Spinal cord (tissue), 10 donors: ENCODE results near the gene HAAO. TPM values are rescaled to one million over a fixed set of nuclear protein-coding genes. Genes with fewer than 3 reads are reported as not detected.

Source experiments
- DNase-seq, 6 donors: peaks; one replicate each; pipeline versions ENCODE4 v3.0.0 to v3.0.0-alpha.2; 2013 to 2015; ENCODE audit warnings: low spot score in 6 of 6, low read depth in 4 of 6
- H3K27ac ChIP-seq: one replicate; pipeline ENCODE4 v1.5.1; 2013; ENCODE audit warnings: low read depth, low read length, control low read depth
- H3K27me3 ChIP-seq: one replicate; pipeline ENCODE4 v1.6.1; 2013; ENCODE audit warnings: low read length; ENCODE audit not compliant: control insufficient read depth, insufficient read depth
- H3K36me3 ChIP-seq: one replicate; pipeline ENCODE4 v1.6.1; 2013; ENCODE audit warnings: low read length; ENCODE audit not compliant: control insufficient read depth, insufficient read depth
- H3K4me1 ChIP-seq: one replicate; pipeline ENCODE4 v1.6.1; 2013; ENCODE audit warnings: low read length; ENCODE audit not compliant: control insufficient read depth, insufficient read depth
- H3K4me3 ChIP-seq: one replicate; pipeline ENCODE4 v1.5.1; 2013; ENCODE audit warnings: low read depth, low read length, control low read depth
- H3K9me3 ChIP-seq: one replicate; pipeline ENCODE4 v1.6.1; 2013; ENCODE audit warnings: low read length; ENCODE audit not compliant: control insufficient read depth, insufficient read depth
- WGBS: methylation state at CpG from one replicate; pipeline ENCODE4 v1.1.5; 2013; ENCODE audit warnings: missing lambda C conversion rate; ENCODE audit not compliant: insufficient coverage; 5-methylcytosine and 5-hydroxymethylcytosine counted together
- polyA plus RNA-seq, 2 donors: library from polyadenylated mRNA; unstranded; fragments of 120-200 nt; gene quantifications; one replicate each; pipeline ENCODE4 v1.2.1, GENCODE V29; 2013; ENCODE audit not compliant: insufficient read length in 2 of 2
- total RNA-seq, 2 donors: library from RNA; depleted of rRNA in 1 of 2; stranded (reverse); fragments of 120-200 nt in 1 of 2; fragments of >200 nt in 1 of 2; gene quantifications; one replicate each; pipeline versions ENCODE4 v1.2.3 to v1.2.4, GENCODE V29; 2013 to 2014
- donor health status: healthy.

Gene HAAO
- total and polyA plus RNA-seq, 4 donors = 3.7 to 12.7 (median 8.0) TPM

DNA sequence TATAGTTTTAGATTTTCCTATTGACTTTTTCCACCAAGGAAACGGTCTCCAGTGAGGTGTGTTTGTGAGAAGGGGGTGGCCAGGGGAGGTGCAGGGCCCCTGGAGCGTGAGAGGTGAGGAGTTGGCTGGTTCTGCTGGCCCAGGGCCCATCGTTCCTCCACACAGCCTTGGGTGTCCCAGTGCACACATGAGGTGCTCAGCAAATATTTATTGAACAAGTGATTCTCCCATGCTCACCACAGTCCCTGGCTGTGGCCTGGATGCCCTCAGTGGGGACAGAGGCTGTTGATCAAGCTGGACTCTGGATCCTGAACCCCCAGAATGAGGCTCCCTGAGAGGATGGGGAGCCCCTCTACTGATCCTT lies 5.0 kb downstream of the HAAO start:
- peaks cover 25% of the 10 kb centered on the region for H3K36me3 ChIP-seq
- no peak overlapping the region for H3K27ac ChIP-seq
- H3K4me3 ChIP-seq = no peak overlapping the region
- H3K9me3 ChIP-seq = no peaks in the 10 kb centered on the region
- whole genome bisulfite sequencing = 82% methylated on average over 2 of the region's 3 CpGs
- H3K27me3 ChIP-seq = peaks cover 15% of the 10 kb centered on the region
- DNase-seq = no peak
- H3K4me1 ChIP-seq = peaks cover 19% of the 10 kb centered on the region

DNA sequence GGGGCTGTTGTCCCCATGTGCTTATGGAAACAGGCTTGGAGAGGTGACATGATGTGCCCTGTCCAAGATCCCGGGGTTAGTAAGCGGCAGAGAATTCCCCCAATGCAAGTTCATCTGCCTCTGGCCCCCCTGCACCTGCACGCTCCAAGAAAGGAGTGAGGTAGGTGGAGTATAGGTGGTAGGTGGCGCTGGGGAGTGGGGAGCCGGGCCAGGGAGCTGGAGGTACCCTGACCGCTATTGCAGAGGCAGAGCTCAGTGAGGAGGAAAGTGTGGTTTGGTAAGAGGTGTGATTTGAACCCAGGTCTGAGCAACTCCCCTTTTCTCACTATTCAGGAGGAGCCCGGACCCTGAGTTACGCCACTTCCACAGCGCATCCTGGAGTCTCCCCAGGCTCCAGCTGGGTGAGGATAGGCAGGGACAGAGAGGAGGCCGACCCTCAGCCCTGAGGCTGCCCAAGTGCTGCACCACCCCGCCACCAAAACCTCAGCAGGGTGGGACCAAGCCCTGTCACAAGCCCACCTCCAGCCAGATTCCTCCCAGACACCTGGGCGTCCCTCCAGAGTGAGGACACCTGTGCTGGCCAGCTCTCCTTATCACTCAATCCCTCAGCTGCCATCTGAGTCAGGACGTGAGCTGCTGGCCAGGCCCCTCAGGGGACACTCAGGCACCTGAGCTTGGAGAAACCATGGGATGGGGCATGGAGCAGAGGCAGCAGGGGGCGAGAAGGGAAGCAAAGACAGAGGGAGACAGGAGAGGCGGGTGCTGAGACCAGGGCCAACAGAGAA lies 5.6 kb downstream of the HAAO start:
- no peak for DNase-seq
- peaks cover 13% of the 10 kb centered on the region for H3K4me1 ChIP-seq
- H3K9me3 ChIP-seq = no peaks in the 10 kb centered on the region
- WGBS = 89% methylated on average over 12 of the region's 15 CpGs
- H3K36me3 ChIP-seq = peaks cover 25% of the 10 kb centered on the region
- H3K4me3 ChIP-seq = no peak overlapping the region
- peaks cover 11% of the 10 kb centered on the region for H3K27me3 ChIP-seq
- H3K27ac ChIP-seq = no peak overlapping the region

DNA sequence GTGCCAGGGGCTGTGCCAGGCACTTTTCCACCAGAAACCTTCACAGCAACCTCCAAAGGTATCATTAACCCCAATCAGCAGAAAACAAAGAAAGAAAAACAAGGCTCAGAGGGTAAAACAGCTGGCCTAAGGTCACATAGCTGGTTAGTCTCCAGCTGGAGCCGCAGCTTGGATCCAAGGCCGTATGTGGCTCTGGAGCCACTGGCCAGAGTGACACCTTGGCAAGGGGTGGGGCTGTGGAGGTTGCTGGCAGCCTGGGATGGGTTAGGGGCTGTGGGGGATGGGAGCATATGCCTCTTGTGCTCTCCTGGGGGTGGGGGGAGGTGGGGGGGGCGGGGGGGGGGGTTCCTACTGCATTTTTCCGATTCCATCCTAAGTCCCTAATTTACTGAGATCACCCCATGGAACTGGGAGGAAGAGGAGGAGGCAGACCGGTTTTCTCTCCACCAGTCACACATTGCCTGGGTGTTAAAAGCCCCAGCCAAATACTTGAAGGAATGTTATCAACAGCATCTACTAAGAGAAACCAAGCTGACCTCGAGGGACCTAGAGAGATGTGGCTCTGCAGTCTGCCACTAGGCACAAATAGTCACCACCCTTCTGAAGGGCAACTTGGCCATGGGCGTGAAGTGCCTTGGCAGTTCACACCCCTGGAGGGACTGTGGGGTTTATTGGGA lies 8.0 kb downstream of the HAAO start:
- no peak overlapping the region for H3K27ac ChIP-seq
- H3K4me3 ChIP-seq = no peak overlapping the region
- peaks cover 25% of the 10 kb centered on the region for H3K36me3 ChIP-seq
- 100% methylated on average over 1 of the region's 7 CpGs for WGBS
- H3K27me3 ChIP-seq = no peaks in the 10 kb centered on the region
- no peak for DNase-seq
- H3K4me1 ChIP-seq = peaks cover 1% of the 10 kb centered on the region
- no peaks in the 10 kb centered on the region for H3K9me3 ChIP-seq

DNA sequence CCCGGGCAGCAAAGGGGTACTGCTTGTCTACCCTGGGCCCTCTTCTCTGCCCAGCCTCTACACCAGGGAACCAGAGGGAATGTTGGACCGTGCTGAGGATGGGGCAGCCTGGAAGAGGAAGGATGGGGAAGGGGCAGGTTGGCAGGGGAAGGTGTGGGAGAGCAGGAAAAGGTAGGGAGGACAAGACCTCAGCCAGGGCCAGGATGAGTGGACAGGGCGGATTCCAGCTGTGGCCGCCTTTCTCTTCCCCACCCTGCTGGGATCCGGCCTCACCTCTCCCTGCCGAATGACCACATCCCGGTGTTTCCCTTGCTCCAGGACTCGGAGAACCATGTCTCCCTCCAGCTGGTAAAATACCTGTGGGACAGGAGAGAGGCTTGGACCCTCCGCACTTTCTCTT lies 8.9 kb downstream of the HAAO start:
- WGBS = 100% methylated on average over 5 of the region's 9 CpGs
- Histone ChIP-seq H3K9me3 (no peaks in the 10 kb centered on the region), H3K4me3 (no peak overlapping the region), H3K36me3 (peaks cover 24% of the 10 kb centered on the region), H3K27me3 (no peaks in the 10 kb centered on the region), H3K4me1 (no peaks in the 10 kb centered on the region), H3K27ac (no peak overlapping the region)
- DNase-seq = no peak

DNA sequence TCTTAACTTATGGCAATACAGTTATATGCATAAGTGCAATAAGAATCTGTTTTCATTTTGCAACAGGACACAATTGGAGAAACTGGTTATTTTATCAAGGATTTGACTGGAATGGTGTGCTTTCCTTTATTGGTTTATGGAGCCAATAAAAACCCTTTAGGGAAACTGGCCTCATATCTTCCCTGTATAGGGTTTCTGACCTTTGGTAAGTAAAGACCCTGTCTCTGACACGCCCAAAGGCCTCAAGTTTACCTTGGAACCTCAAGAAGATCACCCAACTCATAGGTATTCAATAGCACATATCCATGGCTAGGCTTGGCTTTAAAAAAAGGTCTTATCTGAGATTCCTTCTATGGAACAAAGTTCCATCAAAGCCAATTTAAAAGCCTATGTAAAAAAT lies 11.2 kb downstream of the HAAO start:
- WGBS = no CpG with 5 or more reads among the region's 1 CpG
- no peaks in the 10 kb centered on the region for H3K4me1 ChIP-seq
- H3K27me3 ChIP-seq = no peaks in the 10 kb centered on the region
- H3K27ac ChIP-seq = no peak overlapping the region
- H3K4me3 ChIP-seq = no peak overlapping the region
- H3K9me3 ChIP-seq = no peaks in the 10 kb centered on the region
- peaks cover 7% of the 10 kb centered on the region for H3K36me3 ChIP-seq
- no peak for DNase-seq

DNA sequence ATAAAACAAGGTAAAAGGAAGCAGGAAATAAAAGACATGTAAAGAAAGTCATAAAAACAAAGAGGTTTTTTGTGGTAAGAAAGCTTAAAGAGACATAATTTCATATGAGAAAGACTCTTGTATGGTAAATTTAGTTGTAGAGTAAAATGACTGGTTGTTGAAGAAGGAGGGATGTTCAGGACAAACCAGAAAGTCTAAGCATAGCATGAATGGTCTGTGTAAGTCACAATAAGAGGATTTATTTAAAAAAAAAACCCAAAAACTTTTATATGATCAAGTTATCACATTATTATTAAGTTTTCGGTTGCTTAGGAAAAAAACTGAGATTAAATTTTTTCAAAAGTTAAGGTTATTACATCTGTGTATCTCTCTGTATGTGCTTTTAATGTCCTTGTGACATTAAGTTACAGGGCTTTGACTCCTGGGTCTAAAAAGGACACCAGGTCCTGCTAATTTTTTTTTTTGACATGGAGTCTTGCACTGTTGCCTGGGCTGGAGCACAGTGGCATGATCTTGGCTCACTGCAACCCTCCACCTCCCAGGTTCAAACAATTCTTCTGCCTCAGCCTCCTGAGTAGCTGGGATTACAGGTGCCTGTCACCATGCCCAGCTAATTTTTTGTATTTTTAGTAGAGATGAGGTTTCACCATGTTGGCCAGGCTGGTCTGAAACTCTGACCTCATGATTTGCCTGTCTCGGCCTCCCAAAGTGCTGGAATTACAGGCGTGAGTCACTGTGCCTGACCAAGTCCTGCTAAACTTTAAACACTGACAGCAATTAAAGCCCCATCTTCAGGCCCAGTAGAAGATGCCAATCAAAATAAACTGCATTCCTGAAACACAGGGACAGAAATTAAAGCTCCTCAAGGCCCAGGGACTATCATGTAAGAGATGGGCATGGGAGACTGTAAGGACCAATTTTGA lies 14.2 kb downstream of the HAAO start:
- Histone ChIP-seq H3K4me3 (no peak overlapping the region), H3K4me1 (no peaks in the 10 kb centered on the region), H3K27me3 (no peaks in the 10 kb centered on the region), H3K36me3 (peaks cover 2% of the 10 kb centered on the region), H3K9me3 (no peaks in the 10 kb centered on the region), H3K27ac (no peak overlapping the region)
- WGBS = 96% methylated on average over 2 of the region's 3 CpGs
- DNase-seq = no peak

DNA sequence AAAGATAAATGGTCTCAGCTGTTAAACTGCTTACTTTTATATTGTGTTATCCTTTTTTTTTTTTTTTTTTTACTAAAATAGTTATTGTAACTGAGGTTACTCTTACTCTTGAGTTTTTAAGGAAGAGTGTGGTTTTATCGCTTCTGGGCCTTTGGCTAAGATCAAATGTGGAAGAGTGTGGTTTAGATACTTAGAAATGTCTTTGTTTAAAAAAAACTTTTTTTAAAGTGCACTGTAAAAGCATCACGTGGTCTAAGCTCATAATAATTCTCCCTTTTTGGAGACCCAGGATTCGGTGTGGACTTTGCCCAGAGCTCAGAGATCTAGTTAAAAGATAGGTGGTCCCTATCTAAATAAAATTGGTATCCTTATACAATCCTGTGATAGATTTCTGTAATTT lies 16.6 kb downstream of the HAAO start:
- no peaks in the 10 kb centered on the region for H3K9me3 ChIP-seq
- H3K27me3 ChIP-seq = no peaks in the 10 kb centered on the region
- peaks cover 4% of the 10 kb centered on the region for H3K4me1 ChIP-seq
- WGBS = no CpG with 5 or more reads among the region's 3 CpGs
- H3K27ac ChIP-seq = no peak overlapping the region
- DNase-seq = no peak
- no peak overlapping the region for H3K4me3 ChIP-seq
- H3K36me3 ChIP-seq = no peaks in the 10 kb centered on the region

DNA sequence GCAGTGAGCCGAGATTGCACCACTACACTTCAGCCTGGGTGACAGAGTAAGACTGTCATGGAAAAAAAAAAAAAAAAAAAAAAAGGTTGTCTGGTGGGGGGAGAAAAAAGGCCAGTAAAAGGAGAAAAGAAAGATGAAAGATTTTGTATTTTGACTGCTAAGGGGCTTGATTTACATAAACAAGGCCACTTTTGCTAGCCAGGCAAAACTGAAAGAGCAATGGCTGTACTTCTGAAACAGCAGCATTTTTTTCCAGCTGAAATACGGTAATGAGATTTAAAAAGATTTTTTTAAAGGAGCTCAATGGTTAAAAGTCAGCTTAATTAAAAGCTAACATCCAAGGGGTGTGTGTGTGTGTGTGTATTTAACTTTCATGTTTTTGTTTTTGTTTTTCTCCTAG lies 17.2 kb downstream of the HAAO start:
- Histone ChIP-seq H3K36me3 (peaks cover 1% of the 10 kb centered on the region), H3K27me3 (no peaks in the 10 kb centered on the region), H3K4me3 (no peak overlapping the region), H3K9me3 (no peaks in the 10 kb centered on the region), H3K4me1 (peaks cover 4% of the 10 kb centered on the region), H3K27ac (no peak overlapping the region)
- no CpG with 5 or more reads among the region's 2 CpGs for whole genome bisulfite sequencing
- DNase-seq = no peak

DNA sequence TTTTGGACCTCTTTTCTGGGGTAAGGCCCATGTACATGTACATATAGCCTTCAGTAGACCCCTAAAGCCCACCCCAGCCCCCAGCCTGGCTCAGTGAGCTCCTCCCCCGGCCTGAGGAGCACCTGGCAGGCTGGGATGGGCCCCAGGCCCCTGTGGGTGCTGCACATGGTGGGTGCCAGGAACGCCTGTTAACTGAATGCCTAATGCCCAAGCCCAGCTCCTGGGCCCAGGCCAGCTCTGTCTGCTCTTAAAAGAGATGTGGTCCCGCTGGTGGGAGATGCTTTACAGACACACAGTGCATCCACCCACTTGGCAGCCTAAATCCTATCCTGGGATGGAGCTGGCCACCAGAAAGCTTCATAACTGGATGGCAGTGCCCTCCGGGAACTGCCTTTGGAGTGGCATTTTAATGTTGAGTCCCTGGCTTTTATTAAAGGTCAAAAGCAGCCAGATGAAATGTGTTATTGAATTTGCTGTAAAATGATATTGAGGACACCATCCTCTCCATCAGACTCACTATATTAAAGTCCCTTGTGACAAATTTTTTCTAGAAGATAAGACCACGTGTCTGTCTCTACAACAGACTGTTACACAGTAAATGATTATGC lies 20.7 kb downstream of the HAAO start:
- Histone ChIP-seq H3K27me3 (no peaks in the 10 kb centered on the region), H3K27ac (no peak overlapping the region)

More for the DNA sequence above, 20.7 kb downstream of the HAAO start:
- WGBS = 78% methylated on average over 3 of the region's 5 CpGs
- H3K9me3 ChIP-seq = no peaks in the 10 kb centered on the region
- H3K36me3 ChIP-seq = peaks cover 19% of the 10 kb centered on the region
- no peak overlapping the region for H3K4me3 ChIP-seq
- peaks cover 4% of the 10 kb centered on the region for H3K4me1 ChIP-seq
- DNase-seq = no peak
